Mucosa of descending colon (tissue), 3 donors: ENCODE results near the gene LCAT. TPM values are rescaled to one million over a fixed set of nuclear protein-coding genes. Genes with fewer than 3 reads are reported as not detected.

Experiments
- ATAC-seq: fragments of 200-7000 bp; cut with Tn5 transposase; one replicate; pipeline ENCODE4 v1.9.1; 2020; ENCODE audit warnings: mild to moderate bottlenecking, moderate library complexity
- DNase-seq, 3 donors: peaks; one replicate each; pipeline ENCODE4 v3.0.0-alpha.2; 2020
- H3K36me3 ChIP-seq: fragments of 200-600 bp; one replicate; pipeline ENCODE4 v1.8.0; 2021; ENCODE audit warnings: low read depth, mild to moderate bottlenecking
- H3K4me1 ChIP-seq: fragments of 200-600 bp; one replicate; pipeline ENCODE4 v1.8.0; 2021; ENCODE audit warnings: low read depth, mild to moderate bottlenecking
- H3K4me3 ChIP-seq: fragments of 200-600 bp; one replicate; pipeline ENCODE4 v1.8.0; 2021; ENCODE audit warnings: mild to moderate bottlenecking
- H3K9me3 ChIP-seq: fragments of 200-600 bp; one replicate; pipeline ENCODE4 v1.8.0; 2021; ENCODE audit warnings: mild to moderate bottlenecking
- intact Hi-C, 2 donors: fragments of 100-400 bp; cut with DNase I in 1 of 2; cut with micrococcal nuclease in 1 of 2; formaldehyde crosslinking; loops; one replicate each; pipeline versions ENCODE4 v1.11.0 to v1.11.1; 2022; cut with DNase I, micrococcal nuclease
- total RNA-seq, 3 donors: library from RNA; stranded (reverse); fragmentation: NEBNext Ultra II Directional in 2 of 3; extraction: Animal tissue kit (Norgen Biotek cat#: 25700) in 2 of 3; gene quantifications; one replicate each; pipeline versions ENCODE4 v1.2.1 to v1.2.4, GENCODE V29; 2021 to 2023
- TF ChIP-seq, protein P1 (sequence below): fragments of 200-600 bp; IDR thresholded peaks from one replicate; pipeline ENCODE4 v1.8.0; 2022; ENCODE audit warnings: antibody characterized with exemption, mild to moderate bottlenecking
- donor health status: DM: no; HTN: no; CAD: no; lungs with moderate emphysema.
- donor health status: DM: no; HTN: no; CAD: no.
- donor health status: DM: no; HTN: yes; CAD: no.

LCAT gene
- total RNA-seq, 3 donors from 2014 or later, result 2.2 to 20.3 (median 9.4) TPM

DNA sequence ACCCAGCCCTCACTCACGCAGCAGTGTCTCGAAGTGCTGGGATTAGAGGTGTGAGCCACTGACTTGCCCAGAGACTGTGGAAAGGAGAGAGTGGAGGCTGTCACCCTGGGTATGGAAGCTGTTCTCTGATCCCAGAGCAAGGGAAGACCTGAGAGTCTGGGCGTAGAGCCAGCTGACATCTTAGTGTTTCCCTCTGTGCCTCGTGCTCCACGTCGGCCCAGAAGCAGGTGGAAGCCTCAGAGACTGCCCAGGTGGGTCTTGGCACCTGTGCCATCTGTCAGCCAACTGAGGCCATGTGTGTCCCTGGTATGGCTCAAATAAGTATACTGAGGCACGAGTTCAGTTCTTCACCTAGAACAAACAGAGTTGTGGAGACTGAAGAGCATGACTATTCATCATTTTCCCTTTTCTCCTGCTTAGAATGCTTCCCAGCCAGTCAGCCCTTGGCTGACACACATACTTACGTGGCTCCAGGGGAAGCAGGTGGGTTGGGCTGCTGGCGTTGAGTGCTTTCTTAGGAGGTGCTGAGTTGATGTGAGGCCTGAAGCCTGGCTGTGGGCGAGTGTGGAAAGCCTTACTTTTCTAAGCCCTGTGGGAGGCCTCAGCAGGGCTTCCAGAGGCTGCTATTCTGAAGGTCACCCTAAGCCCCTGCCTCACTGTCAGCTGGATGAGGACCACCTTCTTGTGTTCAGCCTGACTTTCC is 20.4 kb downstream of the LCAT start:
- peaks cover 5% of the 10 kb centered on the region for H3K36me3 ChIP-seq
- intact Hi-C loops, result loop anchor here in 1 of 2 donors (10.0 kb wide), 1 partner anchor 109 kb away; no protein-coding TSS in a partner anchor
- TF ChIP-seq, protein P1, sequence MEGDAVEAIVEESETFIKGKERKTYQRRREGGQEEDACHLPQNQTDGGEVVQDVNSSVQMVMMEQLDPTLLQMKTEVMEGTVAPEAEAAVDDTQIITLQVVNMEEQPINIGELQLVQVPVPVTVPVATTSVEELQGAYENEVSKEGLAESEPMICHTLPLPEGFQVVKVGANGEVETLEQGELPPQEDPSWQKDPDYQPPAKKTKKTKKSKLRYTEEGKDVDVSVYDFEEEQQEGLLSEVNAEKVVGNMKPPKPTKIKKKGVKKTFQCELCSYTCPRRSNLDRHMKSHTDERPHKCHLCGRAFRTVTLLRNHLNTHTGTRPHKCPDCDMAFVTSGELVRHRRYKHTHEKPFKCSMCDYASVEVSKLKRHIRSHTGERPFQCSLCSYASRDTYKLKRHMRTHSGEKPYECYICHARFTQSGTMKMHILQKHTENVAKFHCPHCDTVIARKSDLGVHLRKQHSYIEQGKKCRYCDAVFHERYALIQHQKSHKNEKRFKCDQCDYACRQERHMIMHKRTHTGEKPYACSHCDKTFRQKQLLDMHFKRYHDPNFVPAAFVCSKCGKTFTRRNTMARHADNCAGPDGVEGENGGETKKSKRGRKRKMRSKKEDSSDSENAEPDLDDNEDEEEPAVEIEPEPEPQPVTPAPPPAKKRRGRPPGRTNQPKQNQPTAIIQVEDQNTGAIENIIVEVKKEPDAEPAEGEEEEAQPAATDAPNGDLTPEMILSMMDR, result no peak
- H3K4me1 ChIP-seq, result no peaks in the 10 kb centered on the region
- ATAC-seq, result no peak
- no peak for DNase-seq
- H3K4me3 ChIP-seq, result no peak overlapping the region
- H3K9me3 ChIP-seq, result no peaks in the 10 kb centered on the region

DNA sequence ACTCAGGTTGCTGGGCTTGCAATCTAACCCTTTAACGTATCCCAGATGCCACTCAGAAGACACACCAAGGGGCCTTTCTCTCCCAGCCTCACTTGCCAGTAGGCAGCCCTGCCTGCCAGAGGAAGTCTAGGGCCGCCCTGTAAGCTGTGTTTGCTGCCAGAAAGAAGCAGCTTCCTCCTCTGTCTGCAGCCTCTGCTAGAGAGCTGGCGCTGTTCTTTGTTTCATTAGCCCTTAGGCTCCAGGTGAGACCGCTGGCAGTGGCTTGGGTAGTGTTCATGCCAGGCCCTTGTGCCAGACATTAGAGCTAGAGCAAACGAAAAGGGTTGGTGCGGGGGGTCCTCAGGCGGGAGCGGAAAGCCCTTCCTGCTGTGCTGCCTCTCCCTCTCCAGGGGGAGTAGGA is 21.2 kb downstream of the LCAT start:
- DNase-seq (no peak), ATAC-seq (no peak)
- intact Hi-C loops, result loop anchor here in 1 of 2 donors (10.0 kb wide), 1 partner anchor 108 kb away; no protein-coding TSS in a partner anchor
- Histone ChIP-seq H3K4me3 (no peak overlapping the region), H3K9me3 (no peaks in the 10 kb centered on the region), H3K36me3 (peaks cover 5% of the 10 kb centered on the region), H3K4me1 (no peaks in the 10 kb centered on the region)
- TF ChIP-seq, protein P1, result no peak

DNA sequence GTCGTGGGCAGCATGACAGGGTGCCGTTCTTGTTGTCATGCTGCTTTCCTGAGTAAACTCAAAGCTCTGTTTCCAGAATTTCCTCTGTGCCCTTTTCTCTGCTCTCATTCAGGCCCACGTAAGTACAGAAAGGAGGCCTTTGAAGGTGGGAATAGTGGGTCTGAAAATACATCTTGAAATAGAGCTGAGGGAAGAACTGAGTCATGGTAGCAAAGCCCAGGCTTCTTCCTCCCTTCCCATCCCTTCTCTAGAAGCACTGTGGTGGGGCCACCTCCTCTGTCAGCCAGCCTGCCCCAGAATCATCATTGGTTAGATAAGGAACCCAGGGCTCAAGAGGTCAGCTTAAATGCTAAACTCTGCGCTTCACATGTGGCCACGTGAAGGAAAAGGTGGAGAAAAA is 21.7 kb downstream of the LCAT start:
- intact Hi-C loops, result loop anchor here in 1 of 2 donors (10.0 kb wide), 1 partner anchor 107 kb away; no protein-coding TSS in a partner anchor
- ATAC-seq (no peak), DNase-seq (no peak)
- Histone ChIP-seq H3K4me1 (no peaks in the 10 kb centered on the region), H3K4me3 (no peak overlapping the region), H3K9me3 (no peaks in the 10 kb centered on the region), H3K36me3 (no peaks in the 10 kb centered on the region)
- TF ChIP-seq, protein P1, result no peak

DNA sequence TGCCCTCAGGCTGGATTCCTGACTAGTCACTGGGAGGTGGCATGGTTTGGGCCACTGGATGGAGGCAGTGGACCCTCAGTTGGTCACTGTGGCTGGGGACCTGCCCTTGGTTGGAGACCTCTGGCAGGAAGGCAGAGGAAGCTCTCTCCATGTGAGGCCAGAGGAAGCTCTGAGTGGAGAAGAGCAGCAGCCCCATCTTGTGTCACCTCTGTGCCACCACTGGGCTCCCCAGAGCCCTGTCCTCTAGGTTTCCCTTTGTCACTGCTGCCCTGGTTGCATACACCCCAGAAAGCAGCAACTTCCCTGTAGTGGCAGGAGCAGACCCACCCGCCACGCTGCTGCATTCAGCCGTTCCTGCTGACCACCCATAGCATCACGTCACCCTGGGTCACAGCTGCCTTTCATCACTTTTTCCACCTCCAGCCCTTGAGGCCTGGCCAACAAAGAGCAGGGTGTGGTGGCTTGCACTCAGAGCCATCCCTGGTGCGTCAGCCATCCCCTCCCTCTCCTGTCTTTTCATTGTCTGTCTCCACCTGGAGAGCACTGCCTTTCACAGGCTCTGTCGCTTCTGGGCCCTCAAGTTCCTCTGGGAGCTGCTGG is 24.2 kb downstream of the LCAT start:
- Histone ChIP-seq H3K4me1 (no peaks in the 10 kb centered on the region), H3K36me3 (no peaks in the 10 kb centered on the region), H3K4me3 (no peak overlapping the region), H3K9me3 (no peaks in the 10 kb centered on the region)
- TF ChIP-seq, protein P1, result no peak
- ATAC-seq (no peak), DNase-seq (no peak)
- intact Hi-C loops, result loop anchor here in 1 of 2 donors (10.0 kb wide), 1 partner anchor 105 kb away; no protein-coding TSS in a partner anchor

DNA sequence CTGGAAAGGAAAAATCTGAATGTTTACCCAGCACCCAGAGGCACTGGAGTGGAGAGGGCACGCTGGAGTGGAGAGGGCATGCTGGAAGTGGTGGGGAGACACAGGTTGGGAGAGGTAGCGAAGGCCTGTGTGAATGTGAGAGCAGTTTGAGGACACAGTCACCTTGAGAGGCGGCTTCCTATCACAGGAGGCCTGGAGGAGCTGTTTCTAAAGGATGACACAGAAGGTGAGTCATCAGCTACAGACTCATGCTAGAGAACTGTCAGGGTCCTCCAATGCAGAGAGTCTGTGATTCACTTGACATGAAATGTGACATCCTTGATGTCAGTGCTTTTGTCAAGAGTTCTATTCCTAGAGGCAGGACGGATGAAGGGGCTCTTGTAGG is 26.1 kb downstream of the LCAT start:
- no peaks in the 10 kb centered on the region for H3K9me3 ChIP-seq
- intact Hi-C loops, result no loop called here
- ATAC-seq (peak; percentile 24), DNase-seq (no peak)
- no peaks in the 10 kb centered on the region for H3K4me1 ChIP-seq
- no peaks in the 10 kb centered on the region for H3K36me3 ChIP-seq
- TF ChIP-seq, protein P1, result no peak
- no peak overlapping the region for H3K4me3 ChIP-seq
